Stimulated activated effector memory CD8-positive, alpha-beta T cell treated with anti-CD3 and anti-CD28 coated beads, Interleukin-12 subunit alpha, Interleukin-12 subunit beta, amount 100 ng/mL, for 72 hours (primary cell): ENCODE results near the gene SLC27A3.
"Not testable (repeated sequence)": the region's sequence is repeated elsewhere in the genome, so short reads cannot be mapped to it uniquely, and the experiment has no call there.

Source experiments
- ATAC-seq: fragments of 150-1000 bp; cut with Tn5 transposase; 2 replicates; pipeline ENCODE4 v1.10.0; 2021
- DNase-seq, 2 donors: peaks; one replicate each; pipeline ENCODE4 v3.0.0; 2021 to 2022; ENCODE audit warnings: low spot score in 2 of 2
- H3K27ac Mint-ChIP-seq: one replicate; pipeline ENCODE4 v1.8.0; 2022; ENCODE audit warnings: mild to moderate bottlenecking, mixed read lengths
- H3K36me3 Mint-ChIP-seq: one replicate; pipeline ENCODE4 v1.8.0; 2022; ENCODE audit warnings: mild to moderate bottlenecking, mixed read lengths
- H3K4me1 Mint-ChIP-seq: one replicate; pipeline ENCODE4 v1.8.0; 2022; ENCODE audit warnings: mixed read lengths
- H3K4me3 Mint-ChIP-seq: one replicate; pipeline ENCODE4 v1.8.0; 2022; ENCODE audit warnings: mild to moderate bottlenecking, mixed read lengths
- H3K9me3 Mint-ChIP-seq: one replicate; pipeline ENCODE4 v1.8.0; 2022; ENCODE audit warnings: mixed read lengths

The SLC27A3 gene

DNA sequence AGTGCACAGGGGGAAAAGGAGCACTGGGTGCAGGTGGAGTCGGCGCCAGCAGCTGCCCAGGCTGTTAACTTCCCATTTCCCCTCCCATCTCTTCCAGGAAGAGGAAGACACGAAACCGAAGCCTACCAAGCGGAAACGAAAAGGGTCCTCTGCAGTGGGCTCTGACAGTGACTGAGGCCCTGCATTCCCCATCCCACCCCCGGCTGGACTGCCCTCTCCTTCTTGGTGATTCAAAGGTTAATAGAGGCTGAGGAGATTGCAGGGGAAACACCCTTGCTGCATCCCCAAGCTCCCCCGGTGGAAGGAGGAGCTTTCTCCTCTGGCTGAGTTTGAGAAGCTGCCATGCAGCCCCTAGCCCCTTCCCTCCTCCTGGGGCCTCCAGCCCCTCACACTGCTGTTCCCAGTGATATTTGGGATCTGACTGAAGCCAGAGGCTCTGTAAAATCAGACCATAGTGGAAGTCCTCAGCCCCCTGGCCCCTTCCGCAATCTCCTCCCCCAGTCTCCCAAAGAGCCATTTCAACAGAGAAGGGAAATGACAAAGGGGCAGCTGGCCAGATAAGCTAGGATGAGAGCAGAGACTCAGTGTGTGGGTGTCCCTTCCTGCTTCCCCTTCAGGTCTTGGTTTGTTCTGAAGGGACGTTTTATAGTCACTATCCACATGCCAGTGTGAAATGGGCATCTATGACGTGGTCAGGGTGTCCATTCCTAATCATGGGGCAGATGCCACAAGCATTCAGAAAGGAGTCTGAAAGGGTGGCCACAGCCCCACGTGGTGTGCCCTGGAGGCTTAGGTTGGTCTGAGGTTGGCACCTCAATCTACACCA is 1.9 kb upstream of the SLC27A3 start:
- H3K4me3 Mint-ChIP-seq: peak overlapping the region; percentile 76
- peak overlapping the region; percentile 70 for H3K27ac Mint-ChIP-seq
- no peaks in the 10 kb centered on the region for H3K9me3 Mint-ChIP-seq
- H3K4me1 Mint-ChIP-seq: peaks cover 49% of the 10 kb centered on the region
- H3K36me3 Mint-ChIP-seq: peaks cover 36% of the 10 kb centered on the region
- no peak for DNase-seq
- no peak for ATAC-seq

DNA sequence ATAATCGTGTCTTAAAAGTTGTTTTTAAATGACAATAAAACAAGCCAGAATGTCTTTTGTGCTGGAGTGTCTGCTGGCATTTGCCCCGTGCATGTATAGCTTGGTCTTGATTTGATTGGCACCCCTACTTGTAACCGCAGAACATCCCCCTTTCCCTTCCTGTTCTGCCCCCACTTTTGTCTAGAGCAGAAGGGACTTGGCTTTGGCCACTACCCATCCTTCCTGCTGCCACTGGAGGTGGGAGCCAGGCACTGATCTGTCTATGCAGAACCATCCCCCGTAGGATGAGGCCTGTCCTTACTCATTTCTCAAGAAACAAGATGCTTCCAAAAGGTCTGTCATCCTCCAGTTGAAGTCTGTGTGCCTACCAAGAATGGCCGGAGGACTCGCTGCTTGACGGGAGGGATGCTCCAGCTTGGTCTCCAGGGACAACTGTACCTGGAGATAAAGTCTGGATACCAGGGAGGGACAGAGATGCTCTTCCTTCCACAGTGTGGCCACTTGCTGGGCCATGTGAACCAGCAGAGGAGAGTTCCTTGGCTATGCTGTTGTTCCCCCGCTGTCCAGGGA is 1.1 kb upstream of the SLC27A3 start:
- peak overlapping the region; percentile 76 for H3K4me3 Mint-ChIP-seq

DNA sequence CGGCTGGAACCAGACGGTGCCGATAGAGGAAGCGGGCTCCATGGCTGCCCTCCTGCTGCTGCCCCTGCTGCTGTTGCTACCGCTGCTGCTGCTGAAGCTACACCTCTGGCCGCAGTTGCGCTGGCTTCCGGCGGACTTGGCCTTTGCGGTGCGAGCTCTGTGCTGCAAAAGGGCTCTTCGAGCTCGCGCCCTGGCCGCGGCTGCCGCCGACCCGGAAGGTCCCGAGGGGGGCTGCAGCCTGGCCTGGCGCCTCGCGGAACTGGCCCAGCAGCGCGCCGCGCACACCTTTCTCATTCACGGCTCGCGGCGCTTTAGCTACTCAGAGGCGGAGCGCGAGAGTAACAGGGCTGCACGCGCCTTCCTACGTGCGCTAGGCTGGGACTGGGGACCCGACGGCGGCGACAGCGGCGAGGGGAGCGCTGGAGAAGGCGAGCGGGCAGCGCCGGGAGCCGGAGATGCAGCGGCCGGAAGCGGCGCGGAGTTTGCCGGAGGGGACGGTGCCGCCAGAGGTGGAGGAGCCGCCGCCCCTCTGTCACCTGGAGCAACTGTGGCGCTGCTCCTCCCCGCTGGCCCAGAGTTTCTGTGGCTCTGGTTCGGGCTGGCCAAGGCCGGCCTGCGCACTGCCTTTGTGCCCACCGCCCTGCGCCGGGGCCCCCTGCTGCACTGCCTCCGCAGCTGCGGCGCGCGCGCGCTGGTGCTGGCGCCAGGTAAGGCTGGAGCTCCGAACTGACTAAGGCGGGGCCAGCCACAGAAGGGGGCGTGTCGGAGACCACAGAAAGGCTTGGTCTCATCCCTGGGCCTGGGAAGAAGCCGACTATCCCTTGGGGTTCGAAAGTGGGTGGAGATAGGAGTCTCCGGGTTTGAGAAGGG is 486 bp downstream of the SLC27A3 start:
- H3K9me3 Mint-ChIP-seq: no peaks in the 10 kb centered on the region
- peaks cover 49% of the 10 kb centered on the region for H3K4me1 Mint-ChIP-seq
- H3K36me3 Mint-ChIP-seq: peaks cover 21% of the 10 kb centered on the region
- peak; percentile 79 for ATAC-seq
- H3K27ac Mint-ChIP-seq: peak overlapping the region; percentile 70
- peak; percentile 44 to 81 for DNase-seq
- peak overlapping the region; percentile 76 for H3K4me3 Mint-ChIP-seq

More for the DNA sequence above, 1.1 kb upstream of the SLC27A3 start:
- DNase-seq: no peak
- Mint-ChIP-seq H3K27ac (peak overlapping the region; percentile 70), H3K4me1 (peaks cover 49% of the 10 kb centered on the region), H3K36me3 (peaks cover 33% of the 10 kb centered on the region), H3K9me3 (no peaks in the 10 kb centered on the region)
- ATAC-seq: no peak

DNA sequence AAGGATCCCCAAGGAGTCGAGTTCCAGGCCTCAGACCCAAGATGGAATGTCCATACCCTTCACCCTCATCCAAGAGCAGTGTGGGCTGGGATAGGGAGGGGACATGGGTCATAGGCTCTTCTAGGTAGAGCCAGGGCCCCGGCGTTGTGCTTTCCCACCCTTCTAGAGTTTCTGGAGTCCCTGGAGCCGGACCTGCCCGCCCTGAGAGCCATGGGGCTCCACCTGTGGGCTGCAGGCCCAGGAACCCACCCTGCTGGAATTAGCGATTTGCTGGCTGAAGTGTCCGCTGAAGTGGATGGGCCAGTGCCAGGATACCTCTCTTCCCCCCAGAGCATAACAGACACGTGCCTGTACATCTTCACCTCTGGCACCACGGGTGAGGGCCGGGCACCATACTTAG is 1.1 kb downstream of the SLC27A3 start:
- Mint-ChIP-seq H3K9me3 (no peaks in the 10 kb centered on the region), H3K36me3 (peaks cover 14% of the 10 kb centered on the region), H3K27ac (peak overlapping the region; percentile 39), H3K4me1 (peaks cover 49% of the 10 kb centered on the region), H3K4me3 (peak overlapping the region; percentile 76)
- DNase-seq (no peak), ATAC-seq (no peak)

DNA sequence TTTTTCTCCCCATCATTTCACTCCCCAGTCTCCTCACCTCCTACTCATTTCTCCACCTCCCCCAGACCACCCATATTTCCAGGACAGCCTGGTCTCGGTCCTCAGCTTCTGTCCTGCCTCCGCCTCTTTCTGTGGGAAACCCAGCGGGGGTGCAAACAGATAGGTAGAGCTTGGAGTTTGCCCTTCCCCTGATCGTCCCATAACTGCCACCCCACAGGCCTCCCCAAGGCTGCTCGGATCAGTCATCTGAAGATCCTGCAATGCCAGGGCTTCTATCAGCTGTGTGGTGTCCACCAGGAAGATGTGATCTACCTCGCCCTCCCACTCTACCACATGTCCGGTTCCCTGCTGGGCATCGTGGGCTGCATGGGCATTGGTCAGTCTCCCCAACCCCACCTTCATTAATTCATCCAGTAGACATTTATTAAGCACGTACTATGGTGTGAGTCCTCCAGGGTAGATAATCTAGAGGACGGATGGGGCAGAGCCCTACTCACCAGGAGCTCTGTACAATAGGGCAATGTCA is 1.7 kb downstream of the SLC27A3 start:
- Mint-ChIP-seq H3K27ac (peak overlapping the region; percentile 39), H3K4me3 (peak overlapping the region; percentile 76), H3K4me1 (peaks cover 49% of the 10 kb centered on the region), H3K9me3 (no peaks in the 10 kb centered on the region), H3K36me3 (peaks cover 14% of the 10 kb centered on the region)
- ATAC-seq (no peak), DNase-seq (no peak)

DNA sequence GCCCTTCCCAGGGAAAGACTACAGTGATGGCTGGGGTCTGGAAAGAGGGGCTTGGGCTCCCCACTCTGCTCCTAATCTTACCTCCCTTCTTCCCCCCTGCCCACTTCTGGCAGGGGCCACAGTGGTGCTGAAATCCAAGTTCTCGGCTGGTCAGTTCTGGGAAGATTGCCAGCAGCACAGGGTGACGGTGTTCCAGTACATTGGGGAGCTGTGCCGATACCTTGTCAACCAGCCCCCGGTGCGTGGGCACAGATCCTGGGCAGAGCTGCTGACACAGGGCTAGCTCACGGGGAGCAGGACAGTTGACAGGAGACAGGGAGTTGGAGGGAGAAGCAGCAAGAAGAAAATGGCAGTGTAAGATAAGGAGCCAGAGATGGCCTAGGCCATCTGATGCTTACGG is 2.4 kb downstream of the SLC27A3 start:
- peak overlapping the region; percentile 68 for H3K27ac Mint-ChIP-seq
- H3K4me3 Mint-ChIP-seq: no peak overlapping the region
- H3K36me3 Mint-ChIP-seq: peaks cover 9% of the 10 kb centered on the region
- no peak for DNase-seq
- ATAC-seq: no peak
- peaks cover 48% of the 10 kb centered on the region for H3K4me1 Mint-ChIP-seq
- no peaks in the 10 kb centered on the region for H3K9me3 Mint-ChIP-seq

DNA sequence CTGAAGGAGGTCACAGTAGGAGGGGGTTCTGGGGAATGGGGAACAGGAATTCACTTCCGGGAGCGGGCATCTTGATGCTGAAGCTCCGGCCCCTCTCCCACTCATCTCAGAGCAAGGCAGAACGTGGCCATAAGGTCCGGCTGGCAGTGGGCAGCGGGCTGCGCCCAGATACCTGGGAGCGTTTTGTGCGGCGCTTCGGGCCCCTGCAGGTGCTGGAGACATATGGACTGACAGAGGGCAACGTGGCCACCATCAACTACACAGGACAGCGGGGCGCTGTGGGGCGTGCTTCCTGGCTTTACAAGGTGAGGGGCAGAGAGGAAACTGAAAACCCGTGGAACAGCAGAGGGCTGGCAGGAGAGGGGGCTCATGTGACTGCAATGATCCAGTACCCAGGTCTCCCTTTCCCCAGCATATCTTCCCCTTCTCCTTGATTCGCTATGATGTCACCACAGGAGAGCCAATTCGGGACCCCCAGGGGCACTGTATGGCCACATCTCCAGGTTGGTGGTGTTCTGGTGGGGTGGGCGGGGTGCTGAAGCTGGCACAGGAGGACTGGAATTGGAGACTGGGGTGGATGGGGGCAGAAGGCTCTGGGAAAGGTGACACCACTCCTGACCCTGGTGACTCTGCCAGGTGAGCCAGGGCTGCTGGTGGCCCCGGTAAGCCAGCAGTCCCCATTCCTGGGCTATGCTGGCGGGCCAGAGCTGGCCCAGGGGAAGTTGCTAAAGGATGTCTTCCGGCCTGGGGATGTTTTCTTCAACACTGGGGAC is 3.0 kb downstream of the SLC27A3 start:
- Mint-ChIP-seq H3K4me3 (no peak overlapping the region), H3K4me1 (peaks cover 45% of the 10 kb centered on the region), H3K27ac (peak overlapping the region; percentile 68), H3K36me3 (peaks cover 9% of the 10 kb centered on the region), H3K9me3 (no peaks in the 10 kb centered on the region)
- no peak for ATAC-seq
- no peak for DNase-seq

DNA sequence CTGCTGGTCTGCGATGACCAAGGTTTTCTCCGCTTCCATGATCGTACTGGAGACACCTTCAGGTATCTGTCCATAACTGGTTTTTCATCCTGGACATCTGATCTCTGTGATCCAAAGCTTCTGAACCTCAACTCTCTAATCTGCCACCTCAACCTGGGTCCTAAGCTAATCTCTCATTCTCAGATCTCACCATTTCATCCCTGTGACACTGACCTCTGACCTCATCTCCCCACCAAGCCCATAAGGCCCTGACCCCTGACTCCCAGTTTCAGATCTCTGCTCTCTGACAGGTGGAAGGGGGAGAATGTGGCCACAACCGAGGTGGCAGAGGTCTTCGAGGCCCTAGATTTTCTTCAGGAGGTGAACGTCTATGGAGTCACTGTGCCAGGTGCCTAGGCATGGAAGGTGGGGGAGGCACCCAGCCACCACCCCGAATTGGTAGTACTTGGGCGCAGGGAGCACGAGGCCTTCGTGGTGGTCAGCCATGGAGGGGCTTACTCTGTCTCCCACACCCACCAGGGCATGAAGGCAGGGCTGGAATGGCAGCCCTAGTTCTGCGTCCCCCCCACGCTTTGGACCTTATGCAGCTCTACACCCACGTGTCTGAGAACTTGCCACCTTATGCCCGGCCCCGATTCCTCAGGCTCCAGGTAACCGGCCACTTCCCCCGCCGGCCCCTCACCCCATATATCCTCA is 3.8 kb downstream of the SLC27A3 start:
- H3K4me1 Mint-ChIP-seq: peaks cover 39% of the 10 kb centered on the region
- no peak for ATAC-seq
- peak overlapping the region; percentile 68 for H3K27ac Mint-ChIP-seq
- peaks cover 8% of the 10 kb centered on the region for H3K36me3 Mint-ChIP-seq
- no peak overlapping the region for H3K4me3 Mint-ChIP-seq
- DNase-seq: no peak
- no peaks in the 10 kb centered on the region for H3K9me3 Mint-ChIP-seq

DNA sequence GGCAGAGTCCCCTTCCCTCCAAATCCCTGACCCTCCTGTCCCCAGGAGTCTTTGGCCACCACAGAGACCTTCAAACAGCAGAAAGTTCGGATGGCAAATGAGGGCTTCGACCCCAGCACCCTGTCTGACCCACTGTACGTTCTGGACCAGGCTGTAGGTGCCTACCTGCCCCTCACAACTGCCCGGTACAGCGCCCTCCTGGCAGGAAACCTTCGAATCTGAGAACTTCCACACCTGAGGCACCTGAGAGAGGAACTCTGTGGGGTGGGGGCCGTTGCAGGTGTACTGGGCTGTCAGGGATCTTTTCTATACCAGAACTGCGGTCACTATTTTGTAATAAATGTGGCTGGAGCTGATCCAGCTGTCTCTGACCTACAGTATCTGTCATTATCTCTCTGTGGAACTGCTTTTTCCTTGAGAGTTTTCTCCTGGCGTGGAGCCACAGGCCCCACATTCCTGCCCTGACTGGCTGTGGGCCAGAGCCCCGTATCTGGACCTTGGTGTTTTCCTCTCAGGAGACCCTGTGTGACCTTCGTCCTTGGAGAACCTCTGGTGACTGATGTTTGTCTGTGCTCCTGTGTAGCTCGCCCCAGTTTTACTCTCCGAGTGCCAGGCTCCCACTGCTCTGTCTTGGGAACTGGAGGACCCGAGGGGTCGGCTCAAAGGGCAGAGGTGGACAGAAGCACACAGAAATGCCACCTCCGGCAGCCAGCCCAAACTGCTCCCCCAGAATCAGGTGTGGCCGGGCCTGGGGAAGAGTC is 4.8 kb downstream of the SLC27A3 start:
- ATAC-seq: no peak
- Mint-ChIP-seq H3K4me3 (no peak overlapping the region), H3K36me3 (no peaks in the 10 kb centered on the region), H3K9me3 (no peaks in the 10 kb centered on the region), H3K4me1 (peaks cover 29% of the 10 kb centered on the region), H3K27ac (peak overlapping the region; percentile 55)
- no peak for DNase-seq

DNA sequence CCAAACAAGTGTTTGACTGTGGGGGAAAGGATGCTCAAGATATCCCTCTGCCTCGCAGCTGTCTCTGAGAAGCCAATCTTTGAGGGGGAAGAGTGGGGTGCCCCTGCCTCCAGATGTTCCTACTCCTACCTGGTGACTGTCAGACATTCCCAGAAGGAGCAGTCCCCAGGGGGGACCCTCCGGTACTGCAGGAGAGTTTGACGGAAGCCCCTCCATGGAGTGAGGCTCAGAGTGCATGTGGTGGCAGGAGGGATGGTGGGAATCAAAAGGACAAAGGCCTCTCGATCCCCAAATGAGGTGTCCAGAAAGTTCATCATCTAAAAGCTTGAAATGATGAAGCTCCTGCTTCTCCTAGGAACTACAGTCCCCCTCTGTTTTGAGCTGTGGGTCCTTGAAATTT is 5.3 kb downstream of the SLC27A3 start:
- ATAC-seq (no peak), DNase-seq (no peak)
- no peaks in the 10 kb centered on the region for H3K9me3 Mint-ChIP-seq
- no peak overlapping the region for H3K4me3 Mint-ChIP-seq
- peaks cover 27% of the 10 kb centered on the region for H3K4me1 Mint-ChIP-seq
- H3K27ac Mint-ChIP-seq: no peak overlapping the region
- no peaks in the 10 kb centered on the region for H3K36me3 Mint-ChIP-seq

DNA sequence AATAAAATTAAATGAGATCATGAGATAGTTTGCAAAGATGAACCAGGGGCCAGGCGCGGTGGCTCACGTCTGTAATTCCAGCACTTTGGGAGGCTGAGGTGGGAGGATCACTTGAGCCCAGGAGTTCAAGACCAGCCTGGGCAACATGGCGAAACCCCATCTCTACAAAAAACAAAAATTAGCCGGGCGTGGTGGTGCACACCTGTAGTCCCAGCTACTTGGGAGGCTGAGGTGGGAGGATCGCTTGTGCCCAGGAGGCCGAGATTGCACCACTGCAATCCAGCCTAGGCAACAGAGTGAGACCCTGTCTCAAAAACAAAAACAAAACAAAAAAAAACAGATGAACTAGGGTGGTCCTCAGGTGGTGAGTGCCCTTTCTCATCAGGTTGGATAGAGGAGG is 7.4 kb downstream of the SLC27A3 start:
- Mint-ChIP-seq H3K4me3 (peak overlapping the region; percentile 81), H3K27ac (peak overlapping the region; percentile 87)
- H3K4me1 Mint-ChIP-seq, ATAC-seq, DNase-seq, H3K9me3 Mint-ChIP-seq, H3K36me3 Mint-ChIP-seq: not testable (repeated sequence)

DNA sequence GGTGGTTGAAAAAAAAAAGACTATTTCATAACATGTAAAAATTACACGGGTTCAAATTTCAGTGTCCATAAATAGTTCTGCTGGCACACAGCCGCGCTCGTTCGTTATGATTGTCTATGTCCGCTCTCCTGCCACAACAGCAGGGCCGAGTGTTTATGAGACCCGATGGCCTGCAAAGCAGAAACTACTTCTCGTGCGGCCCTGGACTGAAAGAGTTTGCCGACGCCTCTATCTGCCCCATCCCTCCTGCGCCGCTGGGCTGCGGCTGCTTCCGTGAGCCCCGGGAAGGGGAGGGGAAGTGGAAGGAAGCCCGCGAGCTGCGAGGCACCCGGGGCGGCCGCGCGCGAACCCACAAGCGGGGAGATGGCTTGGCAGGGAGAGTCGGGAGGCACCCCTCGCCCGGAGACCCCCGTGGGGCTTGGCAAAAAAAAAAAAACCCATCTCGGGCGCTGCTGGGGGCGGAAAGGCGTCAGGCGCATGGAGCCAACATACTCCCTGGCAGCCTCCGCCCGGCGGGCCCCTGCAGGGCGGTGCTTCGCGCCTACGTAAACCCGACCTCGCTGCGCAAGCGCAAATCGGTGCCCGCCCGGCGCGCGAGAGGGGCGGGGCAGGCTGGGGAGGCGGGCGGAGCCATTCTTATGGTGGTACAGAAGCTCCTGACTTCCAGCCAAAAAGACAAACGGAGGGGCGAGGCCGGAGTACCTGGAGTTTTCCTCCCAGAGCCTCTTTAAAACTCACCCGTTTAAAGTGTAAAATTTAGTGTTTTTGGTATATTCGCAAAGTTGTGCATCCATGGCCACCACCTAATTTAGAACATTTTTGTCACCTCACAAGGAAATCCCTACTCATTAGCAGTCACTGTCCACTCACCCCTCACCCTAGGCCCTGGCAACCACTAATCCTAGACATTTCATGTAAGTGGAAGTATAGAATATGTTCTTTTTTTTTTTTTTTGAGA is 8.3 kb downstream of the SLC27A3 start:
- peaks cover 4% of the 10 kb centered on the region for H3K4me1 Mint-ChIP-seq
- H3K9me3 Mint-ChIP-seq: no peaks in the 10 kb centered on the region
- peak; percentile 91 to 94 for DNase-seq
- H3K36me3 Mint-ChIP-seq: no peaks in the 10 kb centered on the region
- H3K27ac Mint-ChIP-seq: peak overlapping the region; percentile 87
- peak; percentile 96 for ATAC-seq
- peak overlapping the region; percentile 81 for H3K4me3 Mint-ChIP-seq
